H1 (cell line): ENCODE measurements around the gene PELI2. TPM values are rescaled to one million over a fixed set of nuclear protein-coding genes. Genes with fewer than 3 reads are reported as not detected.

Experiments used
- ASH2L ChIP-seq: fragments of 200-600, 300-600 bp; sonication (generic); IDR thresholded peaks from one replicate; pipeline ENCODE4 v1.7.1; 2017; ENCODE audit warnings: low read length
- GTF2F1 ChIP-seq: IDR thresholded peaks from 2 replicates; pipeline ENCODE4 v1.6.1; 2012; ENCODE audit warnings: low read depth, low read length, improper control_type of control experiment, borderline replicate concordance
- PHF8 ChIP-seq: fragments of 200-600 bp; sonication (generic); conservative IDR thresholded peaks from 2 replicates; pipeline ENCODE4 v1.7.1; 2012; ENCODE audit warnings: low read depth, mild to moderate bottlenecking, inconsistent platforms, low read length, moderate library complexity
- POLR2A ChIP-seq, 2 experiments: IDR thresholded peaks; 1 replicate in 1 of 2; 2 replicates in 1 of 2; pipeline ENCODE4 v1.6.1; 2011; ENCODE audit warnings: low read depth in 2 of 2, low read length in 2 of 2, mild to moderate bottlenecking in 2 of 2; ENCODE audit errors: control extremely low read depth in 1 of 2
- POU5F1 ChIP-seq: IDR thresholded peaks from 2 replicates; pipeline ENCODE4 v1.6.1; 2011; ENCODE audit warnings: low read depth, mild to moderate bottlenecking, low read length, moderate library complexity
- RBBP5 ChIP-seq: IDR thresholded peaks from 2 replicates; pipeline ENCODE4 v1.7.1; 2012; ENCODE audit warnings: low read depth, mild to moderate bottlenecking, inconsistent platforms, low read length, moderate library complexity, borderline replicate concordance
- SAP30 ChIP-seq: fragments of 300-600 bp; sonication (generic); IDR thresholded peaks from 2 replicates; pipeline ENCODE4 v1.7.1; 2012; ENCODE audit warnings: low read length, moderate library complexity, mild to moderate bottlenecking, inconsistent platforms; ENCODE audit not compliant: insufficient read depth, insufficient replicate concordance
- SIN3A ChIP-seq, 2 experiments: IDR thresholded peaks in 1 of 2; conservative IDR thresholded peaks in 1 of 2; 2 replicates each; pipeline ENCODE4 v1.6.1; 2011 to 2012; ENCODE audit warnings: low read length in 2 of 2, improper control_type of control experiment in 1 of 2, low read depth in 1 of 2, mild to moderate bottlenecking in 1 of 2
- SRF ChIP-seq: IDR thresholded peaks from 2 replicates; pipeline ENCODE4 v1.6.1; 2011; ENCODE audit warnings: mild to moderate bottlenecking, low read depth, low read length, moderate library complexity
- TCF12 ChIP-seq: IDR thresholded peaks from 2 replicates; pipeline ENCODE4 v1.6.1; 2011; ENCODE audit warnings: low read depth, mild to moderate bottlenecking, low read length
- polyA plus RNA-seq, 7 experiments: library from polyadenylated mRNA; depleted of rRNA in 3 of 7; stranded (reverse) in 5 of 7; unstranded in 2 of 7; fragments of >200 nt in 5 of 7; fragments of 200-250 nt in 2 of 7; gene quantifications; 1 replicate in 5 of 7; 2 replicates in 1 of 7; 4 replicates in 1 of 7; pipeline versions ENCODE4 v1.2.1 to v1.2.3, GENCODE V29; 2011 to 2013; ENCODE audit warnings: missing spikeins in 2 of 7, mixed read lengths in 2 of 7
- total RNA-seq: library from RNA; stranded (reverse); fragmentation: NEBNext Ultra II Directional; extraction: Animal tissue kit (Norgen Biotek cat#: 25700); gene quantifications from 2 replicates; pipeline ENCODE4 v1.2.1, GENCODE V29; 2021

Gene PELI2
- total and polyA plus RNA-seq, 2 of the 8 experiments (the other 6 are each of a cell fraction or from before 2014, with no cell fraction given) = 14.6 to 25.7 TPM

GRCh38 chr14:56117765-56118610 lies at the start of gene PELI2 (continued):
- TF ChIP-seq RBBP5 (peak; percentile 83; the same call in 1 of the 2 replicates), POU5F1 (no peak), PHF8 (0 out of 2 replicates have a peak, but pooled peaks have one; percentile 26), SRF (no peak), GTF2F1 (no peak), TCF12 (no peak), POLR2A (IDR thresholded peaks at IDR 0.05; ENCODE audit: control extremely low read depth in 1 of 2, low read depth in 2 of 2, low read length in 2 of 2) (peak; percentile 26 to 38; a peak in 2 of 3 replicates), SAP30 (no peak), SIN3A (conservative IDR thresholded peaks at IDR 0.05 in 1 of 2, IDR thresholded peaks at IDR 0.05 in 1 of 2; ENCODE audit: low read depth in 1 of 2, low read length in 2 of 2) (0 out of 4 replicates have a peak, but pooled peaks of 1 of the 2 experiments have one; percentile 54), ASH2L (peak; percentile 96)
- TF ChIP-seq, all 59 proteins: peak for 13
